ENCODE results near the gene GRK3. TPM values are rescaled to one million over a fixed set of nuclear protein-coding genes. Genes with fewer than 3 reads are reported as not detected.

GRK3 gene
- total and polyA plus RNA-seq, 10 of the 15 experiments (the other 5 are each of a cell fraction or from before 2014, with no cell fraction given): 3.1 to 35.1 (median 14.7) TPM

DNA sequence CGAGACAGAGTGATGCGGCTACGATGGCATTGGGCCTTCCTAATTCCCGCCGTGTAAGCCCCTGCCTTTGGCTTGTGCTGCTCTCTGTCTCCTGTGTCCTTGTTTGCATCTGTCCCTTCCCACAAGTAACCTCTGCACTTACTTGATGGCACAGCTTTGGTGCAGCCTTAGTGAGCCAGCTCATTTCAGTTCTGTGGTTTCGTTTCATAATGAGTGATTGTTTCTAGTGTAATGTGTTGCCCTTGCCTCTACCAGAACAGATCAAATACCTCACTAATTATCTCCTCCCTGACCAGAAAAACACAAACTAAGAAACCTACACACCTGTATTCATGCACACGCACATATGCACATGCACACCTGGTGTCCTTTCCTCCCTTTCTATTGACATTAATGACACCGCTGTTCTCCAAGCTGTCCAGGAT lies 58.8 kb downstream of the GRK3 start (continued):
- TF ChIP-seq RCOR1 (conservative IDR thresholded peaks at IDR 0.05; ENCODE audit: low read depth, low read length): no peak
- TF ChIP-seq FOXM1 (IDR thresholded peaks at IDR 0.05; ENCODE audit: low read depth, low read length): peak; percentile 51; the same call in 1 of the 2 replicates
- TF ChIP-seq SMARCA5 (IDR thresholded peaks at IDR 0.05): no peak
- TF ChIP-seq CBX3 (IDR thresholded peaks at IDR 0.05; ENCODE audit: borderline replicate concordance, low read depth): no peak
- TF ChIP-seq MYC (IDR thresholded peaks at IDR 0.05; ENCODE audit: insufficient read depth, insufficient read length, insufficient replicate concordance, low read length, severe bottlenecking): no peak
- TF ChIP-seq RFX5 (IDR thresholded peaks at IDR 0.05; ENCODE audit: low read depth, low read length): no peak
- peak; percentile 80 to 85 for TF ChIP-seq EP300 (IDR thresholded peaks at IDR 0.05; ENCODE audit: borderline replicate concordance in 1 of 2, control insufficient read depth in 1 of 2, low read depth in 2 of 2, low read length in 2 of 2)
- TF ChIP-seq TCF3 (IDR thresholded peaks at IDR 0.05; ENCODE audit: borderline replicate concordance, insufficient read depth, low read depth, low read length): 0 out of 2 replicates have a peak, but pooled peaks have one; percentile 21
- TF ChIP-seq CHD2 (IDR thresholded peaks at IDR 0.05; ENCODE audit: borderline replicate concordance, low read depth, low read length): peak; percentile 42; the same call in 1 of the 2 replicates
- peak; percentile 98 for TF ChIP-seq MTA2 (IDR thresholded peaks at IDR 0.05; ENCODE audit: low read depth)
- TF ChIP-seq POLR2AphosphoS5 (IDR thresholded peaks at IDR 0.05; ENCODE audit: low read length): no peak
- TF ChIP-seq POLR2AphosphoS2 (IDR thresholded peaks at IDR 0.05; ENCODE audit: low read depth, low read length): no peak
- TF ChIP-seq BMI1 (IDR thresholded peaks at IDR 0.05; ENCODE audit: borderline replicate concordance): peak; percentile 71
- peak; percentile 70; the same call in 1 of the 2 replicates for TF ChIP-seq NFIC (IDR thresholded peaks at IDR 0.05; ENCODE audit: low read depth, low read length)
- TF ChIP-seq CBX5 (IDR thresholded peaks at IDR 0.05; ENCODE audit: low read depth): no peak
- no peak for TF ChIP-seq LARP7 (IDR thresholded peaks at IDR 0.05)
- TF ChIP-seq RAD51 (IDR thresholded peaks at IDR 0.05): no peak
- no peak for TF ChIP-seq SUPT20H (IDR thresholded peaks at IDR 0.05; ENCODE audit: borderline replicate concordance, control insufficient read depth, low read depth, low read length)
- TF ChIP-seq POU2F2 (IDR thresholded peaks at IDR 0.05; ENCODE audit: borderline replicate concordance, low read depth, low read length): 0 out of 3 replicates have a peak, but pooled peaks have one; percentile 31
- 0 out of 2 replicates have a peak, but pooled peaks have one; percentile 75 for TF ChIP-seq HDGF (IDR thresholded peaks at IDR 0.05)
- no peak for TF ChIP-seq RAD21 (IDR thresholded peaks at IDR 0.05; ENCODE audit: insufficient read depth, low read depth, low read length)
- TF ChIP-seq, protein P1, sequence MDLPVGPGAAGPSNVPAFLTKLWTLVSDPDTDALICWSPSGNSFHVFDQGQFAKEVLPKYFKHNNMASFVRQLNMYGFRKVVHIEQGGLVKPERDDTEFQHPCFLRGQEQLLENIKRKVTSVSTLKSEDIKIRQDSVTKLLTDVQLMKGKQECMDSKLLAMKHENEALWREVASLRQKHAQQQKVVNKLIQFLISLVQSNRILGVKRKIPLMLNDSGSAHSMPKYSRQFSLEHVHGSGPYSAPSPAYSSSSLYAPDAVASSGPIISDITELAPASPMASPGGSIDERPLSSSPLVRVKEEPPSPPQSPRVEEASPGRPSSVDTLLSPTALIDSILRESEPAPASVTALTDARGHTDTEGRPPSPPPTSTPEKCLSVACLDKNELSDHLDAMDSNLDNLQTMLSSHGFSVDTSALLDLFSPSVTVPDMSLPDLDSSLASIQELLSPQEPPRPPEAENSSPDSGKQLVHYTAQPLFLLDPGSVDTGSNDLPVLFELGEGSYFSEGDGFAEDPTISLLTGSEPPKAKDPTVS (IDR thresholded peaks at IDR 0.05; ENCODE audit: low read depth, low read length): no peak
- TF ChIP-seq TCF7 (IDR thresholded peaks at IDR 0.05; ENCODE audit: borderline replicate concordance): no peak
- no peak for TF ChIP-seq WRNIP1 (IDR thresholded peaks at IDR 0.05; ENCODE audit: borderline replicate concordance, low read depth, low read length)
- TF ChIP-seq SUZ12 (IDR thresholded peaks at IDR 0.05; ENCODE audit: unreplicated experiment): no peak
- TF ChIP-seq SIN3A (IDR thresholded peaks at IDR 0.05; ENCODE audit: low read depth, low read length): no peak
- no peak for TF ChIP-seq HCFC1 (IDR thresholded peaks at IDR 0.05; ENCODE audit: low read length)
- no peak; the same call in 1 of the 2 replicates for TF ChIP-seq NR2C1 (IDR thresholded peaks at IDR 0.05)
- no peak for TF ChIP-seq ASH2L (IDR thresholded peaks at IDR 0.05; ENCODE audit: borderline replicate concordance, low read depth)
- peak; percentile 29 for TF ChIP-seq MXI1 (IDR thresholded peaks at IDR 0.05; ENCODE audit: low read depth, low read length)
- TF ChIP-seq SMC3 (IDR thresholded peaks at IDR 0.05; ENCODE audit: borderline replicate concordance, low read length): no peak
- TF ChIP-seq, protein P2, sequence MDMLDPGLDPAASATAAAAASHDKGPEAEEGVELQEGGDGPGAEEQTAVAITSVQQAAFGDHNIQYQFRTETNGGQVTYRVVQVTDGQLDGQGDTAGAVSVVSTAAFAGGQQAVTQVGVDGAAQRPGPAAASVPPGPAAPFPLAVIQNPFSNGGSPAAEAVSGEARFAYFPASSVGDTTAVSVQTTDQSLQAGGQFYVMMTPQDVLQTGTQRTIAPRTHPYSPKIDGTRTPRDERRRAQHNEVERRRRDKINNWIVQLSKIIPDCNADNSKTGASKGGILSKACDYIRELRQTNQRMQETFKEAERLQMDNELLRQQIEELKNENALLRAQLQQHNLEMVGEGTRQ (IDR thresholded peaks at IDR 0.05; ENCODE audit: borderline replicate concordance, low read depth, low read length): no peak
- peak; percentile 89 for TF ChIP-seq JUNB (IDR thresholded peaks at IDR 0.05)

Data from GM12878 (cell line).